A549 (cell line): ENCODE results near the gene NOS3.

Source experiments
- CEBPB ChIP-seq, 2 experiments: fragments of >200 bp in 1 of 2; sonication (Bioruptor Twin) in 1 of 2; formaldehyde crosslinking in 1 of 2; IDR thresholded peaks; 2 replicates each; pipeline ENCODE4 v1.6.1; 2012 to 2016
- CTCF ChIP-seq: fragments of >200 bp; sonication (Bioruptor Twin); formaldehyde crosslinking; IDR thresholded peaks from 3 replicates; pipeline ENCODE4 v1.5.1; 2016
- EHF ChIP-seq: fragments of 250-450 bp; sonication (Bioruptor Pico); IDR thresholded peaks from 2 replicates; pipeline ENCODE4 v1.5.0; 2020; ENCODE audit warnings: mild to moderate bottlenecking
- EHMT2 ChIP-seq: fragments of 200-600 bp; sonication (generic); IDR thresholded peaks from 2 replicates; pipeline ENCODE4 v1.6.1; 2016; ENCODE audit warnings: antibody characterized with exemption, low read depth, mild to moderate bottlenecking, moderate library complexity
- ESRRA ChIP-seq: fragments of 150-350 bp; IDR thresholded peaks from 2 replicates; pipeline ENCODE4 v1.6.1; 2014; ENCODE audit warnings: mild to moderate bottlenecking, low read length, borderline replicate concordance
- GATA3 ChIP-seq: IDR thresholded peaks from 2 replicates; pipeline ENCODE4 v1.6.1; 2012; ENCODE audit warnings: borderline replicate concordance
- HDAC2 ChIP-seq: fragments of 200-600 bp; sonication (generic); IDR thresholded peaks from 2 replicates; pipeline ENCODE4 v1.6.1; 2016
- PHF8 ChIP-seq: fragments of 200-600 bp; sonication (generic); IDR thresholded peaks from 2 replicates; pipeline ENCODE4 v1.6.1; 2016; ENCODE audit warnings: low read depth, mild to moderate bottlenecking, antibody characterized with exemption, moderate library complexity, borderline replicate concordance
- POLR2A ChIP-seq: IDR thresholded peaks from 2 replicates; pipeline ENCODE4 v1.6.1; 2012; ENCODE audit warnings: mild to moderate bottlenecking, low read length
- POLR2AphosphoS2 ChIP-seq: conservative IDR thresholded peaks from 2 replicates; pipeline ENCODE4 v1.6.1; 2012; ENCODE audit warnings: low read length, improper control_type of control experiment, inconsistent platforms
- RAD21 ChIP-seq, 2 experiments: fragments of >200 bp in 1 of 2; sonication (Bioruptor Twin) in 1 of 2; formaldehyde crosslinking in 1 of 2; IDR thresholded peaks in 1 of 2; conservative IDR thresholded peaks in 1 of 2; 2 replicates in 1 of 2; 3 replicates in 1 of 2; pipeline ENCODE4 v1.6.1; 2012 to 2018; ENCODE audit warnings: inconsistent platforms in 1 of 2
- RCOR1 ChIP-seq: fragments of 150-350 bp; IDR thresholded peaks from 2 replicates; pipeline ENCODE4 v1.6.1; 2014; ENCODE audit warnings: antibody characterized with exemption, low read length, low read depth
- ZFP36 ChIP-seq: fragments of 450-650 bp; IDR thresholded peaks from 2 replicates; pipeline ENCODE4 v1.6.1; 2014; ENCODE audit warnings: borderline replicate concordance; ENCODE audit not compliant: partially characterized antibody
- TF ChIP-seq, protein P1 (sequence below): IDR thresholded peaks from 2 replicates; pipeline ENCODE4 v1.6.1; 2012

- TF ChIP-seq CTCF (no peak), POLR2A (no peak), RCOR1 (no peak), ESRRA (no peak), EHF (CRISPR knock-in tag) (no peak), PHF8 (no peak), RAD21 (conservative IDR thresholded peaks at IDR 0.05 in 1 of 2, IDR thresholded peaks at IDR 0.05 in 1 of 2) (no peak), CEBPB (IDR thresholded peaks at IDR 0.05) (no peak), ZFP36 (no peak), POLR2AphosphoS2 (no peak), HDAC2 (no peak), GATA3 (no peak), EHMT2 (no peak)
- TF ChIP-seq, protein P1, sequence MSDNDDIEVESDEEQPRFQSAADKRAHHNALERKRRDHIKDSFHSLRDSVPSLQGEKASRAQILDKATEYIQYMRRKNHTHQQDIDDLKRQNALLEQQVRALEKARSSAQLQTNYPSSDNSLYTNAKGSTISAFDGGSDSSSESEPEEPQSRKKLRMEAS: no peak
Measured at GRCh38 chr7:151035026-151035717, 44.4 kb downstream of the NOS3 start.
